ENCODE results near the gene KRT33B.
"Not testable (repeated sequence)": the region's sequence is repeated elsewhere in the genome, so short reads cannot be mapped to it uniquely, and the experiment has no call there.

Gene KRT33B

DNA sequence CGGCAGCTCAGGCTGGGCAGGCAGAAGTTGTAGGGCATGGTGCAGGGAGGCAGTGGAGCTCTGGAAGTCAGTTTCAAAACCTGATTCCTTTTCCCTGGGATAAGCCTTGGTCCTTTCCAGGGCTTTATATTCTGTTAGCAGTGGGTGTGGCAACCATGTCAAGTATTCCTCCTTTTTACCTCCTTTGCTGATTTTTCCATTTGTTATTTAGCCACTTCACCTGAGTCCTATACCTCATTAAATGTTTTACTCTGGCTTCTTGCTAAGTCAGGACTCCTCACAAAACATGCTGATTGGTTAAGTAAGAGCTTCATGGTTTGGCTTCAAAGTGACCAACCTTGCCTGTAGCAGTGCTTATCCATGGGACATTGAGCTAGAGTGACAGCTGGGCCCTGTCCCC, at the start of gene KRT33B:
KRT33B (minus strand) TSS at position 101 of the 400 bp plus-strand sequence; CDS start at position 38, 63 bp downstream.
- DNase-seq = no peak

GRCh38 chr17:41418116-41418860, 48.7 kb upstream of the KRT33B start:
- DNase-seq = no peak

- DNase-seq = no peak
These were observed 48.0 kb upstream of the KRT33B start for GRCh38 chr17:41417576-41418015.

DNA sequence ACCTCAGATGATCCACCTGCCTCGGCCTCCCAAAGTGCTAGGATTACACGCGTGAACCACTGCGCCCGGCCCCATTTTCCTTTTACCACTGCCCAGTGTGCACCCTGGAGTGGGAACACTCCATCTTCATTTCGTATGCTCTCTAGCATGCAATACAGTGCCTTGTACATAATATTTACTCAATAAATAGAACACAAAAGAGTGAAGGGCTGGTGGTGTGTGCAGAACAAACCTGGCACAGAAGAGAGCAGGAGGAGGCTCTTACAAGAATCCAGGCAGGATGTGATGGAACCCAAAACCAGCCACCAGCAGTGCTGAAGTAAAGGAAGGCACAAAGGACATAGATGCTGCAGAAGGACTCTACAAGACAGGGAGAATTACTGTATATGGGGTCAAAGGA, 47.5 kb upstream of the KRT33B start:
- no peak for DNase-seq

- no peak for DNase-seq
These were observed 46.9 kb upstream of the KRT33B start for GRCh38 chr17:41416479-41416878.

- no peak for DNase-seq
These were observed 46.3 kb upstream of the KRT33B start for GRCh38 chr17:41415833-41416335.

DNA sequence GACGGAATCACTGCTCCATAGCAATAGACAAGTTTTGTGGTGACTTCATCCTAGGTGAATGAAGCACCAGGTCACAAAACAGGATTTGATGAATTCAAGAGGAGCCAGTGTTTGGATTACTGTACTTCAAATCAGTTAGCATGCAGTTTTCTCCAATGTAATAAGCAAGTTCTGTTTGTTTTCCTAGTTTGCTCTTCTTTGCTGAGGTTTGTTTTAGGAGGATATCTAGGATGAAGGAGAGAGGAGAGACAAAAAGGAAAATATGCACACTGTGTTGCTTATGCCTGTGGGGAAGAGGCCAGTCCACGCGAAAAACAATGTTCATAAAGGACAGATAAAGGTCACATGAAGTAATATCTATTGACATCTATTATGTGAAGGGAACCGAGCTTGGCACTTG, 45.8 kb upstream of the KRT33B start:
- DNase-seq = no peak

DNA sequence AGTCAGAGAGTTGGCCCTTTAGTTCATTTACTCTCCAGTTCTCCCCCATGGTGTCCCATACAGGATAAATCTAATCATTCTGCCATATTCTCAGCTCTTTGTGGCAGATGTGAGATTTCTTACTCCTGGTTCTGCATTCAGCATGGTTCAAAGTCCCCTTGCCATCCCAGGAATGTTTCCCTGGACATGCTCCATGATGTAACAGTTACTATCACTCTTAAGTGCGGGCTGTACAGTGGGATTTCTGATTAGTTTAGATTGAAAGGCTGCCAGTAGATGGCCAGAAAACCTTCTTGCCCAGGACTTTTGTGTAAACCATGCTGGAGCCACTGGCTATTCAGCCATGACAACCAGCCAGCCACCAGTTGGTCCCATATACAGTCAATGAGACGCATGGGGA, 44.4 kb upstream of the KRT33B start:
- DNase-seq = no peak

GRCh38 chr17:41413353-41413957, 43.8 kb upstream of the KRT33B start:
- no peak for DNase-seq

DNA sequence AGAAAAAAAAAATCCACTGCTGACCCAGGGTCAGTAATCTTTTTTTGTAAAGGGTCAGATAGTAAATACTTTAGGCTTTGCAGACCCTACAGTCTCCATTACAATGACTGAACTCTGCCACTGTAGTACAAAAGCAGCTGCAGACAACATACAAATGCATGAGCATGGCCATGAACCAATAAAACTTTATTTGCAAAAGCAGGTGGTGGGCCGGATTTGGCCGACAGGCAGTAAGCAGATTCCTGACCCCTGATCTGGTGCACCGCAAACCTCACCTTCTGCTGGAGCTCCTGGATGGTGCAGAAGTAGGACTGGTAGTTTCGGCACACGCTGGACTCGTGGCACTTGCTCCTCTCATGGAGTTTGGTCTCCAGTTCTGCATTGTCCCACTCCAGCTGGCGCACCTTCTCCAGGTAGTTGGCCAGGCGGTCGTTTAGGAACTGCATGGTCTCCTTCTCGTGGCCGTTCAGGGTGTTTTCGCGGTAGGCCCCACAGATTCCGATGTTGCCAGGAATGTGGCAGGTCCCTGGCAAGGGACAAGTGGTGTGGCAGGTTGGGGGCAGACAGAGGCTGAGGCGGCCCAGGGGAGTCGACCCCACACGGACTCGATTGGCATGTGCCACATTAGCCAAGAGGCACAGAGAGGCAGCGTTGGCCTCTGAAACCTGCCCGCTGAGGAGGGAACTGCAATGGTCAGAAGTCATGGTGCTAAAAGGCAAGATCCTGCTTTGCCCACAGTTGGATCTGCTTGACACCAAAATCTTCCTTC, 41.6 kb upstream of the KRT33B start:
- DNase-seq = no peak

DNA sequence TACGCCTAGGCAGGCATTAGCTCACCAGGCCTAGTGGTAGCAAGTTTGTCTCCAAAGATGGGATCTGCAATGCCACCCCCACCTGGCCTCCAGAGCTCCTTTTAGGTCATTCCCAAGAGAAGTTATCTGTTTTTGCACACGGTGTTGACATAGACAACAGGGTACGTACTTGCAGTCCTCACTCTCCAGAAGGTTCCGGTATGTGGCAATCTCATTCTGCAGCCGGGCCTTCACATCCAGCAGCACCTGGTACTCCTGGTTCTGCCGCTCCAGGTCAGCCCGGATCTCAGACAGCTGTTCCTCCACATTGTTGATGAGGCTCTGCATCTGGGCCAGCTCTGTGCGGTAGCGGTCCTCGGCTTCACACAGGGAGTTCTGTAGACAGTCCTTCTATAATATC, 37.6 kb upstream of the KRT33B start:
- no peak for DNase-seq

DNA sequence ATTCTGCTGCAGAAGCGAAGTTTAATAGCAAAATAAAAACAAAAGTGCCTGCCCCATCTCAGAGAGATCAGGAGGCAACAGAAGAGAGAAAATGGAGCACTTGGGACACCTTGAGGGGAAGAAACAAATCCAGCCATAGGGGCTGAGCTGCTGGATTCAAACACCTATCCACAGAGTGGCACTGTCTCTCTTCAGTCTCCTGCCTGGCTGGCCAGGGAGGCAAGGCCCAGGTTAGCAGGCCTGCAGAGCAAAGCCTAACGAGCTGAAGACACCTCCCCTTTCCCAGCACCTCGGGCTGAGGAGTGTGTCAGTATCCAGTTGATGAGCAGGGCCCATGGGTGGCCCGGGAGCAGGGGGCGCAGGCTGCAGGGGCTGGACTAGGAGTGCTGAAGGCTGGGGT, 36.6 kb upstream of the KRT33B start:
- DNase-seq = no peak

GRCh38 chr17:41404024-41404671, 34.5 kb upstream of the KRT33B start:
- DNase-seq = no peak

GRCh38 chr17:41403404-41404023, 33.9 kb upstream of the KRT33B start:
- DNase-seq = no peak

DNA sequence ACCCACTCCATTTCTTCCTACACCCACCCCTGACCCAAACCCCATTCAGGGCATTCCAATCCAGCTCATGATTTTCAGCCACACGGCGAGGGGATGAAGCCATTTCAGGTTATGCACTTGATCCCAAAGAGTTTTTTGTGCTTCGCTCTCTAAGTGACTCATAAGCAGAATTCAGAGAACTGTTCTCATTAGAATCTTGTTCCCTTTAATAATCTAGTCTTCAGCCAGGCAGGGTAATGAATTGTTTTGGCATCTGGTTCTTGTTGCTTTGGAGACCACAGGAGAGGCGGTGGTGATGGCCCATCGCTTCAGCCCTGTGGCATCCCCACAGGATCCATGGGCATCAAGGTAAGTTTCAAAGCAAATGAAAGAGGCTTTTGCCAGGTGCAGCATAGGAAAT, 32.5 kb upstream of the KRT33B start:
- DNase-seq = no peak

DNA sequence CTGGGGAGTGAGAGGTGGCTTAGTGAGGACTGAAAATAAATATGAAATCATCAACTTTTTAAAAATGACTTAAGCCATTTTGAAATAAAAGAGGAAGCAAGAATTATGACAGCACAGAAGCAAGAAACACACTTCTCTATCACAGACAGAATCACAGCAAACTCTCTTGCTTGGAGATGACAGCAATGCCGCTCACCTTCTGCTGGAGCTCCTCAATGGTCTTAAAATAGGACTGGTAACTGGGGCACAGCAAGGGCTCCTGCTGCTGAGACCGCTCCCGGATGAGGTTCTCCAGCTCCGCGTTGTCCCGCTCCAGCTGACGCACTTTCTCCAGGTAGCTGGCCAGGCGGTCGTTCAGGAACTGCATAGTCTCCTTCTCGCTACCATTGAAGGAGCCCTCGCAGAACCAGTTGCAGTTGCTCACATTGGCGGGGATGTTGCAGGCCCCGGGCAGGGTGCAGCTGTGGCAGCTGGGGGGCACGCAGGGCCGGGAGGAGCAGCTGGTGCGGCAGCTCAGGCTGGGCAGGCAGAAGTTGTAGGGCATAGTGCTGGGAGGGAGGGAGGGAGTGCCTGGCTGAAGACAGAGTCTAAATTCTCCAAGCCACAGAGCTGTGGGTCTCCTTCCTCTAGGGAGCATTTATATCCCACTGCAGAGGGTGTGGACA, 27.5 kb upstream of the KRT33B start, which contains the start of gene KRT31:
KRT31 (minus strand) TSS at position 613 of the 665 bp plus-strand sequence; CDS start at position 544, 69 bp downstream.
- DNase-seq = no peak

- no peak for DNase-seq
These were observed 26.7 kb upstream of the KRT33B start for GRCh38 chr17:41396340-41396739.

- DNase-seq = no peak
These were observed 26.0 kb upstream of the KRT33B start for GRCh38 chr17:41395611-41396010.

GRCh38 chr17:41395044-41395443, 25.4 kb upstream of the KRT33B start:
- not testable (repeated sequence) for DNase-seq

DNA sequence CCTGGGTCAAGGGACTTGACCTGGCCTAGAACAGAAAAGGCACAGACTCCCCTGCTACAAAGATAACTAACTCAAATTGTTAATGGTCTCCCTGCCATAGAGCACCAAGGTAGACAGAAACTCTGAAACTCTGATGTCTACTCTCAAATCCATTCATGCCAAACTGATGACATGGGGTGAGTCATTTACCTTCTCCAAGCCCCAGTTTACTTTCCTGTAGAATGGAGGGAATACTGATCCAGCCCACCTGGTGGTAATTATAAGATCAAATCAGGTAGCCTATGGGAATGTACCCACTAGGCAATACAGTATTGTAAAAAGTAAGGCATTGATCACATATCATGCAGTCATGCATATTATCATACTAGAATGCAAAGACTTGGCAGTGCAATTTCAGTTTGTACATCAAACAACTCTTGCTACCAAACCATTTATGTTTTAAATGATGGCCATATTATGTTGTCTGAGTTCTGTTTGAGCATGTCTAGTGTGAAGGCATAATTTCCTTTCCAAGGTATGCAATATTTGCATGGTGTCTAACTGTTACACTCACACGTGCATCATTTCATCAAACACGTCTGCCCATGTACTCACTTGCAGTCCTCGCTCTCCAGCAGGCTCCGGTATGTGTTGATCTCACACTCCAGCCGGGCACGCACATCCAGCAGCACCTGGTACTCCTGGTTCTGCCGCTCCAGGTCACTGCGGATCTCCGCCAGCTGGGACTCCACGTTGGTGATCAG, 24.8 kb upstream of the KRT33B start:
- DNase-seq = no peak

- no peak for DNase-seq
These were observed 24.2 kb upstream of the KRT33B start for GRCh38 chr17:41393826-41394225.
